K562 (cell line): ENCODE data around the gene JPH3. TPM values are rescaled to one million over a fixed set of nuclear protein-coding genes. Genes with fewer than 3 reads are reported as not detected.

Experiments used
- ATAC-seq: fragments of 200-7000 bp; cut with Tn5 transposase; 3 replicates; pipeline ENCODE4 v1.9.1; 2020; ENCODE audit warnings: moderate library complexity
- BruUV-seq: library from RNA; stranded (reverse); fragments of 400-500 nt; replicated peaks from 2 replicates; lab custom pipeline; 2021; lab: Mats Ljungman, UMichigan
- CTCF ChIA-PET: fragments of 300-600 bp; formaldehyde crosslinking; extraction: SDS; loops from one replicate; lab custom pipeline; 2021; ENCODE audit warnings: low intra/inter-chr PET ratio; lab: Yijun Ruan, JAX
- POLR2A ChIA-PET: fragments of 300-600, 350-650 bp; sonication (Branson Sonifier 250); formaldehyde crosslinking; extraction: SDS; loops from one replicate; lab custom pipeline; 2021; ENCODE audit warnings: antibody characterized with exemption, inconsistent platforms; lab: Yijun Ruan, JAX
- DNase-seq, 4 experiments: peaks; one replicate each; pipeline versions ENCODE4 v3.0.0 to v3.0.0-alpha.2; 2011 to 2018; ENCODE audit warnings: low spot score in 3 of 4, mixed read lengths in 3 of 4; ENCODE audit errors: extremely low read depth in 1 of 4
- FAIRE-seq: peaks from 2 replicates; lab custom pipeline; 2011; peaks lifted over from hg19 to GRCh38; lab: Jason Lieb, UNC
- H2AFZ ChIP-seq: 2 replicates; pipeline ENCODE4 v1.6.0; 2011; ENCODE audit warnings: low read depth, low read length, control low read depth, inconsistent platforms
- H3K27ac ChIP-seq: fragments of 200-600 bp; 3 replicates; pipeline ENCODE4 v1.8.0; 2011; ENCODE audit warnings: low read depth, mild to moderate bottlenecking, control low read depth, inconsistent platforms, low read length, moderate library complexity, mixed read lengths; ENCODE audit errors: extremely low read depth
- H3K27me3 ChIP-seq, 2 experiments: fragments of 300-600 bp in 1 of 2; 2 replicates in 1 of 2; 3 replicates in 1 of 2; pipeline versions ENCODE4 v1.6.0 to v1.8.0; 2011; ENCODE audit warnings: inconsistent platforms in 2 of 2, low read length in 2 of 2, mild to moderate bottlenecking in 1 of 2, mixed read lengths in 1 of 2, moderate library complexity in 1 of 2; ENCODE audit not compliant: control insufficient read depth in 2 of 2, insufficient read depth in 2 of 2
- H3K36me3 ChIP-seq: fragments of 300-600 bp; 3 replicates; pipeline ENCODE4 v1.8.0; 2011; ENCODE audit warnings: mild to moderate bottlenecking, low read length, inconsistent platforms; ENCODE audit not compliant: control insufficient read depth, insufficient read depth
- H3K4me1 ChIP-seq, 2 experiments: fragments of 200-600 bp in 1 of 2; replicated peaks in 1 of 2; 2 replicates in 1 of 2; 3 replicates in 1 of 2; pipeline versions ENCODE4 v1.5.1 to v1.8.0; 2011; ENCODE audit warnings: inconsistent platforms in 2 of 2, low read length in 2 of 2, mild to moderate bottlenecking in 1 of 2, mixed read lengths in 1 of 2, moderate library complexity in 1 of 2; ENCODE audit not compliant: control insufficient read depth in 2 of 2, insufficient read depth in 2 of 2
- H3K4me2 ChIP-seq: 2 replicates; pipeline ENCODE4 v1.6.1; 2011; ENCODE audit warnings: low read length, control low read depth, inconsistent platforms, mixed read lengths; ENCODE audit not compliant: insufficient read depth
- H3K4me3 ChIP-seq: fragments of 200-600 bp; sonication (generic), shearing (Covaris generic); 2 replicates; pipeline ENCODE4 v1.5.1; 2016; ENCODE audit warnings: control low read depth, inconsistent platforms
- H3K79me2 ChIP-seq: fragments of 200-600 bp; 3 replicates; pipeline ENCODE4 v1.8.0; 2011; ENCODE audit warnings: low read length, inconsistent platforms; ENCODE audit not compliant: control insufficient read depth, insufficient read depth
- H3K9ac ChIP-seq, 2 experiments: 2 replicates each; pipeline versions ENCODE4 v1.6.0 to v1.6.1; 2011; ENCODE audit warnings: low read depth in 2 of 2, low read length in 2 of 2, control low read depth in 1 of 2, inconsistent platforms in 1 of 2, mild to moderate bottlenecking in 1 of 2, mixed read lengths in 1 of 2; ENCODE audit not compliant: insufficient read depth in 1 of 2
- H3K9me1 ChIP-seq: one replicate; pipeline ENCODE4 v1.6.0; 2011; ENCODE audit warnings: inconsistent platforms, mild to moderate bottlenecking, low read length, moderate library complexity; ENCODE audit not compliant: control insufficient read depth, insufficient read depth
- H3K9me3 ChIP-seq: replicated peaks from 2 replicates; pipeline ENCODE4 v1.5.1; 2011; ENCODE audit warnings: low read depth, low read length, inconsistent platforms; ENCODE audit not compliant: control insufficient read depth, insufficient read depth
- H4K20me1 ChIP-seq: replicated peaks from 2 replicates; pipeline ENCODE4 v1.6.1; 2011; ENCODE audit warnings: low read length, inconsistent platforms, mixed read lengths; ENCODE audit not compliant: control insufficient read depth, insufficient read depth
- ESRRB ChIP-seq: fragments of 250-450 bp; sonication (Bioruptor Pico); IDR thresholded peaks from 2 replicates; pipeline ENCODE4 v1.5.0; 2020; ENCODE audit warnings: mild to moderate bottlenecking, moderate library complexity, borderline replicate concordance
- FIP1L1 ChIP-seq: fragments of 200-400 bp; formaldehyde crosslinking; IDR thresholded peaks from 2 replicates; pipeline ENCODE4 v1.6.1; 2018; ENCODE audit warnings: mild to moderate bottlenecking, low read depth, low read length; ENCODE audit not compliant: poor library complexity, severe bottlenecking
- NBN ChIP-seq: fragments of 450-650 bp; IDR thresholded peaks from 2 replicates; pipeline ENCODE4 v1.6.1; 2016; ENCODE audit warnings: low read depth, mild to moderate bottlenecking
- PCBP1 ChIP-seq: fragments of 200-400 bp; formaldehyde crosslinking; IDR thresholded peaks from 2 replicates; pipeline ENCODE4 v1.6.1; 2018; ENCODE audit warnings: mild to moderate bottlenecking, low read depth, low read length; ENCODE audit not compliant: poor library complexity, severe bottlenecking
- TBP ChIP-seq: optimal IDR thresholded peaks from 2 replicates; pipeline ENCODE3; 2011; ENCODE audit warnings: low read depth, low read length, improper control_type of control experiment
- ZC3H11A ChIP-seq: IDR thresholded peaks from 2 replicates; pipeline ENCODE4 v1.6.1; 2012; ENCODE audit warnings: low read depth, low read length, improper control_type of control experiment
- ZC3H8 ChIP-seq: fragments of 450-650 bp; IDR thresholded peaks from 2 replicates; pipeline ENCODE4 v1.6.1; 2017
- WGBS: fragments of 100-300 bp; shearing (Covaris generic); methylation state at CpG from one replicate; pipeline ENCODE4 v1.1.6; 2016; ENCODE audit warnings: low coverage, mixed read lengths; ENCODE audit not compliant: insufficient coverage; ENCODE audit errors: missing lambda C conversion rate; 5-methylcytosine and 5-hydroxymethylcytosine counted together
- in situ Hi-C: fragments of 300-500 bp; cut with MboI; formaldehyde crosslinking; loops from 4 replicates; pipeline ENCODE4 v1.15.0; 2018; ENCODE audit warnings: inconsistent platforms, mixed read lengths
- intact Hi-C: fragments of 100-400 bp; cut with micrococcal nuclease; formaldehyde crosslinking; loops from 2 replicates; pipeline ENCODE4 v1.14.2; 2022
- polyA plus RNA-seq, 8 experiments: library from polyadenylated mRNA; depleted of rRNA in 4 of 8; stranded (reverse) in 5 of 8; unstranded in 3 of 8; fragments of >200 nt; fragmentation: Nextera tagmentation in 2 of 8; fragmentation: Illumina TruSeq in 1 of 8; extraction: Ambion mirVana in 2 of 8; extraction: Trizol in 1 of 8; gene quantifications; 2 replicates each; pipeline versions ENCODE4 v1.2.1 to v1.2.3, GENCODE V29; 2011 to 2014; ENCODE audit warnings: inconsistent platforms in 1 of 8, missing spikeins in 1 of 8
- total RNA-seq, 7 experiments: library from RNA; depleted of rRNA in 6 of 7; stranded (reverse); fragments of >200 nt in 6 of 7; fragmentation: Illumina TruSeq in 2 of 7; extraction: Trizol in 2 of 7; gene quantifications; 2 replicates each; pipeline versions ENCODE4 v1.2.1 to v1.2.3, GENCODE V29; 2011 to 2021; ENCODE audit warnings: low replicate concordance in 1 of 7
- TF ChIP-seq, protein P1 (sequence below), 2 experiments: fragments of 450-650 bp; IDR thresholded peaks; 2 replicates each; pipeline ENCODE4 v1.6.1; 2018; ENCODE audit warnings: mild to moderate bottlenecking in 2 of 2, low read depth in 1 of 2; ENCODE audit not compliant: partially characterized antibody in 2 of 2
- TF ChIP-seq, protein P2 (sequence below): fragments of 250-450 bp; sonication (Bioruptor Pico); IDR thresholded peaks from 2 replicates; pipeline ENCODE4 v1.4.0; 2020
- TF ChIP-seq, protein P3 (sequence below): fragments of 450-650 bp; IDR thresholded peaks from 2 replicates; pipeline ENCODE4 v1.6.1; 2017; ENCODE audit warnings: mild to moderate bottlenecking, moderate library complexity

The JPH3 gene
- total and polyA plus RNA-seq, 9 of the 15 experiments (the other 6 are each of a cell fraction or from before 2014, with no cell fraction given) = 0.01 TPM; not detected in 8

DNA sequence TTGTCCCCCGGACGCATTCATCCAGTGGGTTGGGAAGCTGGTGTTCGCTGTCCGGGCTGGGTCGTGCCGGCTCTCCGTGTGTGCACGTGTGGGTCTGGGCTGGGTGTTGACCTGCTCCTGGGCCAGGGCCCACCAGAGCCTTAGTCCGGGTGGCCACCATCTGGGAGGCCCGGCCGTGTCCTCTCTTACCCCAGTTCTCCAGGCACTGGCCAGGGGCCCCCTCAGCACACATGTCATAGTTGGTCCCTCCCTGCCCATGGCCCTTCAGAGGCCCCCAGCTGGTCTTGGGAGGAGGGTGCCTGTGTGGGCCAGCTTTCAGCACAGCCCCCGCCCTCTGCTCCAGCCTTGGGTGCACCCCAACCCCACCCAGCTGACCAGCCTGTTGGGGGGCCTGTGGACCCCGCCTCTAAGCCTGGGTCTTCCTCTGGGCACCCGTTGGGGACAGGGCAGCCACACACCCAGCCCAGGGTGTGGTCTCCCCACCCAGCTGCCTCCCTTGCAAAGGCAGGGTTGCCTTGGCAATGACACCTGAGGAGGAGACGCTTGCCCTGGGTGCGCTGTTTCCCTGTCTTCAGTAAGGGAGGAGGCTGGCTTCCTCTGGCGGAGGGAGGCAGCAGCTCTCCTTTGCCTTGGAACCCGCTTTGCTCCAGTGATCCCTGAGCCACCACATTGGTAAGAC, 77.4 kb downstream of the JPH3 start:
- Histone ChIP-seq H3K9me3 (no peaks in the 10 kb centered on the region), H4K20me1 (0 out of 2 replicates have a peak, but pooled peaks cover 7% of the 10 kb centered on the region), H3K27ac (no peak overlapping the region), H3K36me3 (no peaks in the 10 kb centered on the region), H3K4me1 (peaks cover 0 to 28% of the 10 kb centered on the region in 2 experiments; a peak in 2 of 5 replicates), H3K4me3 (no peak overlapping the region), H3K9ac (no peak overlapping the region), H3K27me3 (peaks cover 19 to 69% of the 10 kb centered on the region in 2 experiments), H3K79me2 (no peaks in the 10 kb centered on the region), H3K9me1 (no peaks in the 10 kb centered on the region), H2AFZ (no peak overlapping the region), H3K4me2 (no peak overlapping the region)
- WGBS = 11% methylated on average over 15 of the region's 18 CpGs
- FAIRE-seq = no peak
- POLR2A ChIA-PET = interaction anchor here (0.6 to 0.8 kb wide), 2 partner anchors 93 to 283 kb away, joined by 3 read pairs; no protein-coding TSS in a partner anchor
- ATAC-seq = no peak
- no peak for DNase-seq
- in situ Hi-C loops = no loop called here
- intact Hi-C loops = no loop called here
- CTCF ChIA-PET = no interaction called here
- no TSS peak for BruUV-seq
- no peak for TF ChIP-seq ZC3H8
- TF ChIP-seq NBN = no peak
- TF ChIP-seq, protein P1, sequence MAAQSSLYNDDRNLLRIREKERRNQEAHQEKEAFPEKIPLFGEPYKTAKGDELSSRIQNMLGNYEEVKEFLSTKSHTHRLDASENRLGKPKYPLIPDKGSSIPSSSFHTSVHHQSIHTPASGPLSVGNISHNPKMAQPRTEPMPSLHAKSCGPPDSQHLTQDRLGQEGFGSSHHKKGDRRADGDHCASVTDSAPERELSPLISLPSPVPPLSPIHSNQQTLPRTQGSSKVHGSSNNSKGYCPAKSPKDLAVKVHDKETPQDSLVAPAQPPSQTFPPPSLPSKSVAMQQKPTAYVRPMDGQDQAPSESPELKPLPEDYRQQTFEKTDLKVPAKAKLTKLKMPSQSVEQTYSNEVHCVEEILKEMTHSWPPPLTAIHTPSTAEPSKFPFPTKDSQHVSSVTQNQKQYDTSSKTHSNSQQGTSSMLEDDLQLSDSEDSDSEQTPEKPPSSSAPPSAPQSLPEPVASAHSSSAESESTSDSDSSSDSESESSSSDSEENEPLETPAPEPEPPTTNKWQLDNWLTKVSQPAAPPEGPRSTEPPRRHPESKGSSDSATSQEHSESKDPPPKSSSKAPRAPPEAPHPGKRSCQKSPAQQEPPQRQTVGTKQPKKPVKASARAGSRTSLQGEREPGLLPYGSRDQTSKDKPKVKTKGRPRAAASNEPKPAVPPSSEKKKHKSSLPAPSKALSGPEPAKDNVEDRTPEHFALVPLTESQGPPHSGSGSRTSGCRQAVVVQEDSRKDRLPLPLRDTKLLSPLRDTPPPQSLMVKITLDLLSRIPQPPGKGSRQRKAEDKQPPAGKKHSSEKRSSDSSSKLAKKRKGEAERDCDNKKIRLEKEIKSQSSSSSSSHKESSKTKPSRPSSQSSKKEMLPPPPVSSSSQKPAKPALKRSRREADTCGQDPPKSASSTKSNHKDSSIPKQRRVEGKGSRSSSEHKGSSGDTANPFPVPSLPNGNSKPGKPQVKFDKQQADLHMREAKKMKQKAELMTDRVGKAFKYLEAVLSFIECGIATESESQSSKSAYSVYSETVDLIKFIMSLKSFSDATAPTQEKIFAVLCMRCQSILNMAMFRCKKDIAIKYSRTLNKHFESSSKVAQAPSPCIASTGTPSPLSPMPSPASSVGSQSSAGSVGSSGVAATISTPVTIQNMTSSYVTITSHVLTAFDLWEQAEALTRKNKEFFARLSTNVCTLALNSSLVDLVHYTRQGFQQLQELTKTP (IDR thresholded peaks at IDR 0.05; ENCODE audit: low read depth in 1 of 2, partially characterized antibody in 2 of 2) = no peak
- TF ChIP-seq, protein P2, sequence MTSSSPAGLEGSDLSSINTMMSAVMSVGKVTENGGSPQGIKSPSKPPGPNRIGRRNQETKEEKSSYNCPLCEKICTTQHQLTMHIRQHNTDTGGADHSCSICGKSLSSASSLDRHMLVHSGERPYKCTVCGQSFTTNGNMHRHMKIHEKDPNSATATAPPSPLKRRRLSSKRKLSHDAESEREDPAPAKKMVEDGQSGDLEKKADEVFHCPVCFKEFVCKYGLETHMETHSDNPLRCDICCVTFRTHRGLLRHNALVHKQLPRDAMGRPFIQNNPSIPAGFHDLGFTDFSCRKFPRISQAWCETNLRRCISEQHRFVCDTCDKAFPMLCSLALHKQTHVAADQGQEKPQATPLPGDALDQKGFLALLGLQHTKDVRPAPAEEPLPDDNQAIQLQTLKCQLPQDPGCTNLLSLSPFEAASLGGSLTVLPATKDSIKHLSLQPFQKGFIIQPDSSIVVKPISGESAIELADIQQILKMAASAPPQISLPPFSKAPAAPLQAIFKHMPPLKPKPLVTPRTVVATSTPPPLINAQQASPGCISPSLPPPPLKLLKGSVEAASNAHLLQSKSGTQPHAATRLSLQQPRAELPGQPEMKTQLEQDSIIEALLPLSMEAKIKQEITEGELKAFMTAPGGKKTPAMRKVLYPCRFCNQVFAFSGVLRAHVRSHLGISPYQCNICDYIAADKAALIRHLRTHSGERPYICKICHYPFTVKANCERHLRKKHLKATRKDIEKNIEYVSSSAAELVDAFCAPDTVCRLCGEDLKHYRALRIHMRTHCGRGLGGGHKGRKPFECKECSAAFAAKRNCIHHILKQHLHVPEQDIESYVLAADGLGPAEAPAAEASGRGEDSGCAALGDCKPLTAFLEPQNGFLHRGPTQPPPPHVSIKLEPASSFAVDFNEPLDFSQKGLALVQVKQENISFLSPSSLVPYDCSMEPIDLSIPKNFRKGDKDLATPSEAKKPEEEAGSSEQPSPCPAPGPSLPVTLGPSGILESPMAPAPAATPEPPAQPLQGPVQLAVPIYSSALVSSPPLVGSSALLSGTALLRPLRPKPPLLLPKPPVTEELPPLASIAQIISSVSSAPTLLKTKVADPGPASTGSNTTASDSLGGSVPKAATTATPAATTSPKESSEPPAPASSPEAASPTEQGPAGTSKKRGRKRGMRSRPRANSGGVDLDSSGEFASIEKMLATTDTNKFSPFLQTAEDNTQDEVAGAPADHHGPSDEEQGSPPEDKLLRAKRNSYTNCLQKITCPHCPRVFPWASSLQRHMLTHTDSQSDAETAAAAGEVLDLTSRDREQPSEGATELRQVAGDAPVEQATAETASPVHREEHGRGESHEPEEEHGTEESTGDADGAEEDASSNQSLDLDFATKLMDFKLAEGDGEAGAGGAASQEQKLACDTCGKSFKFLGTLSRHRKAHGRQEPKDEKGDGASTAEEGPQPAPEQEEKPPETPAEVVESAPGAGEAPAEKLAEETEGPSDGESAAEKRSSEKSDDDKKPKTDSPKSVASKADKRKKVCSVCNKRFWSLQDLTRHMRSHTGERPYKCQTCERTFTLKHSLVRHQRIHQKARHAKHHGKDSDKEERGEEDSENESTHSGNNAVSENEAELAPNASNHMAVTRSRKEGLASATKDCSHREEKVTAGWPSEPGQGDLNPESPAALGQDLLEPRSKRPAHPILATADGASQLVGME (CRISPR knock-in tag) = no peak
- TF ChIP-seq, protein P3, sequence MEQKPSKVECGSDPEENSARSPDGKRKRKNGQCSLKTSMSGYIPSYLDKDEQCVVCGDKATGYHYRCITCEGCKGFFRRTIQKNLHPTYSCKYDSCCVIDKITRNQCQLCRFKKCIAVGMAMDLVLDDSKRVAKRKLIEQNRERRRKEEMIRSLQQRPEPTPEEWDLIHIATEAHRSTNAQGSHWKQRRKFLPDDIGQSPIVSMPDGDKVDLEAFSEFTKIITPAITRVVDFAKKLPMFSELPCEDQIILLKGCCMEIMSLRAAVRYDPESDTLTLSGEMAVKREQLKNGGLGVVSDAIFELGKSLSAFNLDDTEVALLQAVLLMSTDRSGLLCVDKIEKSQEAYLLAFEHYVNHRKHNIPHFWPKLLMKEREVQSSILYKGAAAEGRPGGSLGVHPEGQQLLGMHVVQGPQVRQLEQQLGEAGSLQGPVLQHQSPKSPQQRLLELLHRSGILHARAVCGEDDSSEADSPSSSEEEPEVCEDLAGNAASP = no peak
- TF ChIP-seq TBP = no peak
- TF ChIP-seq ESRRB (CRISPR knock-in tag) = no peak
- TF ChIP-seq FIP1L1 = no peak
- TF ChIP-seq ZC3H11A = no peak
- no peak for TF ChIP-seq PCBP1
